Nephron (organoid): Measurements from ENCODE around the gene SPATC1L.
"Not testable (repeated sequence)": the region's sequence is repeated elsewhere in the genome, so short reads cannot be mapped to it uniquely, and the experiment has no call there.

ENCODE experiments used
- H3K27ac Mint-ChIP-seq, 3 experiments: 2 replicates each; pipeline ENCODE4 v1.8.0; 2020; ENCODE audit warnings: mixed read lengths in 3 of 3, mild to moderate bottlenecking in 2 of 3, moderate library complexity in 1 of 3
- H3K27me3 Mint-ChIP-seq: 2 replicates; pipeline ENCODE4 v1.8.0; 2021; ENCODE audit warnings: low read depth, mild to moderate bottlenecking, moderate library complexity, mixed read lengths
- H3K36me3 Mint-ChIP-seq: 2 replicates; pipeline ENCODE4 v1.8.0; 2020; ENCODE audit warnings: low read depth, mixed read lengths
- H3K4me1 Mint-ChIP-seq: 2 replicates; pipeline ENCODE4 v1.8.0; 2020; ENCODE audit warnings: mixed read lengths
- H3K4me3 Mint-ChIP-seq, 3 experiments: 2 replicates each; pipeline ENCODE4 v1.8.0; 2020; ENCODE audit warnings: mild to moderate bottlenecking in 3 of 3, mixed read lengths in 3 of 3, moderate library complexity in 2 of 3
- H3K9me3 Mint-ChIP-seq: 2 replicates; pipeline ENCODE4 v1.8.0; 2020; ENCODE audit warnings: mixed read lengths
- CTCF ChIP-seq, 3 experiments: fragments of 200-600 bp; sonication (generic); IDR thresholded peaks; one replicate each; pipeline ENCODE4 v1.5.0; 2021; ENCODE audit warnings: antibody characterized with exemption in 3 of 3; ENCODE audit not compliant: unreplicated experiment in 3 of 3

The SPATC1L gene

GRCh38 chr21:46187261-46187660, 3.0 kb upstream of the SPATC1L start:
- Mint-ChIP-seq H3K9me3 (no peaks in the 10 kb centered on the region), H3K4me1 (peaks cover 30% of the 10 kb centered on the region), H3K27me3 (no peaks in the 10 kb centered on the region), H3K4me3 (peak overlapping the region in 2 of 3 experiments; percentile 32 to 61), H3K36me3 (peaks cover 14% of the 10 kb centered on the region), H3K27ac (peak overlapping the region in 2 of 3 experiments; percentile 37 to 45)
- no peak for TF ChIP-seq CTCF (IDR thresholded peaks at IDR 0.05; ENCODE audit: unreplicated experiment in 3 of 3)

GRCh38 chr21:46185716-46186115, 1.5 kb upstream of the SPATC1L start:
- H3K4me3 Mint-ChIP-seq = peak overlapping the region; percentile 90 to 95 (median 93)
- TF ChIP-seq CTCF (IDR thresholded peaks at IDR 0.05; ENCODE audit: unreplicated experiment in 3 of 3) = no peak
- H3K27me3 Mint-ChIP-seq = no peaks in the 10 kb centered on the region
- no peaks in the 10 kb centered on the region for H3K9me3 Mint-ChIP-seq
- H3K36me3 Mint-ChIP-seq = peaks cover 6% of the 10 kb centered on the region
- H3K27ac Mint-ChIP-seq = peak overlapping the region; percentile 96 to 99 (median 97)
- H3K4me1 Mint-ChIP-seq = peaks cover 30% of the 10 kb centered on the region

- no peaks in the 10 kb centered on the region for H3K27me3 Mint-ChIP-seq
- H3K27ac Mint-ChIP-seq = peak overlapping the region; percentile 96 to 99 (median 97)
- H3K36me3 Mint-ChIP-seq = peaks cover 11% of the 10 kb centered on the region
- TF ChIP-seq CTCF (IDR thresholded peaks at IDR 0.05; ENCODE audit: unreplicated experiment in 3 of 3) = no peak
- peak overlapping the region; percentile 90 to 95 (median 93) for H3K4me3 Mint-ChIP-seq
- H3K4me1 Mint-ChIP-seq = peaks cover 30% of the 10 kb centered on the region
- H3K9me3 Mint-ChIP-seq = no peaks in the 10 kb centered on the region
These were observed 631 bp upstream of the SPATC1L start for GRCh38 chr21:46184625-46185555.

GRCh38 chr21:46183337-46183909, 836 bp downstream of the SPATC1L start:
- H3K9me3 Mint-ChIP-seq, H3K27me3 Mint-ChIP-seq: not testable (repeated sequence)
- Mint-ChIP-seq H3K27ac (peak overlapping the region in 2 of 3 experiments; percentile 74 to 99), H3K4me3 (peak overlapping the region; percentile 81 to 89 (median 83)), H3K36me3 (peaks cover 19% of the 10 kb centered on the region), H3K4me1 (peaks cover 19% of the 10 kb centered on the region)

- peak overlapping the region; percentile 81 to 84 (median 83) for H3K4me3 Mint-ChIP-seq
- H3K36me3 Mint-ChIP-seq = peaks cover 20% of the 10 kb centered on the region
- no peaks in the 10 kb centered on the region for H3K27me3 Mint-ChIP-seq
- H3K9me3 Mint-ChIP-seq = peaks cover under 1% of the 10 kb centered on the region
- peak overlapping the region in 2 of 3 experiments; percentile 66 to 74 for H3K27ac Mint-ChIP-seq
- peaks cover 12% of the 10 kb centered on the region for H3K4me1 Mint-ChIP-seq
- TF ChIP-seq CTCF (IDR thresholded peaks at IDR 0.05; ENCODE audit: unreplicated experiment in 3 of 3) = no peak
These were observed 1.5 kb downstream of the SPATC1L start for GRCh38 chr21:46182548-46183336.
